HAP-1 (cell line): ENCODE measurements around the gene NIN.
A peak's percentile ranks its signal among the peaks of the same experiment; 100 is the strongest.

Experiments used
- DNase-seq, 2 experiments: peaks; one replicate each; pipeline ENCODE4 v3.0.0-alpha.2; 2016 to 2020; ENCODE audit warnings: low spot score in 2 of 2
- H3K27me3 ChIP-seq: fragments of 250-450 bp; sonication (Bioruptor Pico); 2 replicates; pipeline ENCODE4 v1.5.1; 2020; ENCODE audit warnings: low read depth, mild to moderate bottlenecking, moderate library complexity
- H3K36me3 ChIP-seq: fragments of 250-450 bp; sonication (Bioruptor Pico); replicated peaks from 2 replicates; pipeline ENCODE4 v1.5.1; 2020; ENCODE audit warnings: mild to moderate bottlenecking
- H3K4me1 ChIP-seq: fragments of 250-450 bp; sonication (Bioruptor Pico); 2 replicates; pipeline ENCODE4 v1.5.1; 2020; ENCODE audit warnings: mild to moderate bottlenecking
- H3K4me3 ChIP-seq: fragments of 250-450 bp; sonication (Bioruptor Pico); 2 replicates; pipeline ENCODE4 v1.5.1; 2020; ENCODE audit warnings: mild to moderate bottlenecking, moderate library complexity
- H3K9me3 ChIP-seq: fragments of 250-450 bp; sonication (Bioruptor Pico); 2 replicates; pipeline ENCODE4 v1.5.1; 2020; ENCODE audit warnings: mild to moderate bottlenecking, moderate library complexity
- in situ Hi-C: fragments of 300-500 bp; cut with MboI; formaldehyde crosslinking; loops from 3 replicates; pipeline ENCODE4 v1.14.3; 2020; ENCODE audit warnings: low sequenced_read_pairs, inconsistent platforms, mixed read lengths

NIN gene

GRCh38 chr14:50740856-50741255 is 90.1 kb downstream of the NIN start:
- no peaks in the 10 kb centered on the region for H3K27me3 ChIP-seq
- peaks cover 31% of the 10 kb centered on the region for H3K36me3 ChIP-seq
- no peak overlapping the region for H3K4me3 ChIP-seq
- DNase-seq: no peak
- H3K4me1 ChIP-seq: peaks cover 7% of the 10 kb centered on the region
- H3K9me3 ChIP-seq: no peaks in the 10 kb centered on the region
- in situ Hi-C loops: no loop called here

GRCh38 chr14:50739186-50739585 is 91.8 kb downstream of the NIN start:
- Histone ChIP-seq H3K4me3 (no peak overlapping the region), H3K4me1 (peaks cover 3% of the 10 kb centered on the region; the same call in 1 of the 2 replicates), H3K36me3 (peaks cover 34% of the 10 kb centered on the region), H3K9me3 (no peaks in the 10 kb centered on the region), H3K27me3 (no peaks in the 10 kb centered on the region)
- no peak for DNase-seq
- in situ Hi-C loops: no loop called here

GRCh38 chr14:50736932-50737419 is 94.0 kb downstream of the NIN start:
- Histone ChIP-seq H3K36me3 (peaks cover 29% of the 10 kb centered on the region), H3K4me1 (peaks cover 3% of the 10 kb centered on the region; the same call in 1 of the 2 replicates), H3K9me3 (no peaks in the 10 kb centered on the region), H3K4me3 (no peak overlapping the region), H3K27me3 (no peaks in the 10 kb centered on the region)
- in situ Hi-C loops: no loop called here
- DNase-seq: no peak

GRCh38 chr14:50734950-50735695 is 95.8 kb downstream of the NIN start:
- Histone ChIP-seq H3K4me1 (no peaks in the 10 kb centered on the region; the same call in 1 of the 2 replicates), H3K36me3 (peaks cover 36% of the 10 kb centered on the region), H3K27me3 (no peaks in the 10 kb centered on the region), H3K9me3 (no peaks in the 10 kb centered on the region), H3K4me3 (no peak overlapping the region)
- DNase-seq: no peak
- in situ Hi-C loops: no loop called here

- no peaks in the 10 kb centered on the region for H3K9me3 ChIP-seq
- no peak overlapping the region for H3K4me3 ChIP-seq
- H3K4me1 ChIP-seq: no peaks in the 10 kb centered on the region
- DNase-seq: no peak
- in situ Hi-C loops: no loop called here
- H3K27me3 ChIP-seq: no peaks in the 10 kb centered on the region
- peaks cover 39% of the 10 kb centered on the region for H3K36me3 ChIP-seq
Observed at GRCh38 chr14:50733494-50733893, 97.5 kb downstream of the NIN start.

GRCh38 chr14:50728836-50729235 is 102.1 kb downstream of the NIN start:
- DNase-seq: no peak
- Histone ChIP-seq H3K36me3 (peaks cover 46% of the 10 kb centered on the region), H3K9me3 (no peaks in the 10 kb centered on the region), H3K4me1 (peaks cover 7% of the 10 kb centered on the region), H3K27me3 (no peaks in the 10 kb centered on the region), H3K4me3 (no peak overlapping the region)
- in situ Hi-C loops: no loop called here

- no peak for DNase-seq
- H3K36me3 ChIP-seq: peaks cover 47% of the 10 kb centered on the region
- peaks cover 8% of the 10 kb centered on the region for H3K4me1 ChIP-seq
- H3K9me3 ChIP-seq: no peaks in the 10 kb centered on the region
- no peak overlapping the region for H3K4me3 ChIP-seq
- no peaks in the 10 kb centered on the region for H3K27me3 ChIP-seq
- in situ Hi-C loops: no loop called here
Observed at GRCh38 chr14:50726372-50727107, 104.4 kb downstream of the NIN start.

GRCh38 chr14:50725761-50726160 is 105.2 kb downstream of the NIN start:
- no peak overlapping the region for H3K4me3 ChIP-seq
- H3K9me3 ChIP-seq: no peaks in the 10 kb centered on the region
- DNase-seq: no peak
- peaks cover 8% of the 10 kb centered on the region for H3K4me1 ChIP-seq
- H3K36me3 ChIP-seq: peaks cover 44% of the 10 kb centered on the region
- no peaks in the 10 kb centered on the region for H3K27me3 ChIP-seq
- in situ Hi-C loops: no loop called here

GRCh38 chr14:50719911-50720759 is 110.8 kb downstream of the NIN start:
- Histone ChIP-seq H3K36me3 (peaks cover 13% of the 10 kb centered on the region), H3K4me3 (no peak overlapping the region), H3K4me1 (peaks cover 8% of the 10 kb centered on the region), H3K9me3 (no peaks in the 10 kb centered on the region), H3K27me3 (no peaks in the 10 kb centered on the region)
- in situ Hi-C loops: no loop called here
- no peak for DNase-seq

GRCh38 chr14:50718949-50719348 is 112.0 kb downstream of the NIN start:
- Histone ChIP-seq H3K9me3 (no peaks in the 10 kb centered on the region), H3K4me1 (peaks cover 2% of the 10 kb centered on the region), H3K4me3 (no peak overlapping the region), H3K36me3 (peaks cover 9% of the 10 kb centered on the region), H3K27me3 (no peaks in the 10 kb centered on the region)
- DNase-seq: no peak
- in situ Hi-C loops: no loop called here

- Histone ChIP-seq H3K4me1 (no peaks in the 10 kb centered on the region), H3K4me3 (no peak overlapping the region), H3K27me3 (no peaks in the 10 kb centered on the region), H3K9me3 (no peaks in the 10 kb centered on the region), H3K36me3 (no peaks in the 10 kb centered on the region; the same call in none of the 2 replicates)
- in situ Hi-C loops: no loop called here
- no peak for DNase-seq
Observed at GRCh38 chr14:50717811-50718210, 113.2 kb downstream of the NIN start.

- in situ Hi-C loops: no loop called here
Observed at GRCh38 chr14:50714450-50715073, 116.4 kb downstream of the NIN start.

GRCh38 chr14:50711043-50711442 is 119.9 kb downstream of the NIN start:
- H3K4me1 ChIP-seq: no peaks in the 10 kb centered on the region
- no peaks in the 10 kb centered on the region for H3K9me3 ChIP-seq
- no peaks in the 10 kb centered on the region for H3K27me3 ChIP-seq
- no peak for DNase-seq
- no peak overlapping the region for H3K4me3 ChIP-seq
- no peaks in the 10 kb centered on the region for H3K36me3 ChIP-seq
- in situ Hi-C loops: no loop called here

More at GRCh38 chr14:50714450-50715073, 116.4 kb downstream of the NIN start:
- Histone ChIP-seq H3K4me3 (no peak overlapping the region), H3K4me1 (no peaks in the 10 kb centered on the region), H3K27me3 (no peaks in the 10 kb centered on the region), H3K9me3 (no peaks in the 10 kb centered on the region), H3K36me3 (no peaks in the 10 kb centered on the region)
- DNase-seq: peak; percentile 19 to 26
